ENCODE results near the gene CDX2. TPM values are rescaled to one million over a fixed set of nuclear protein-coding genes. Genes with fewer than 3 reads are reported as not detected.
A peak's percentile ranks its signal among the peaks of the same experiment; 100 is the strongest.

Gene CDX2
- polyA plus RNA-seq, 1 donor from 2014 or later, result not detected

- no peaks in the 10 kb centered on the region for H4K20me1 ChIP-seq (ENCODE audit: insufficient read depth)
- no peak overlapping the region for H3K9ac ChIP-seq (ENCODE audit: low read length)
- no peak overlapping the region for H2AFZ ChIP-seq (ENCODE audit: low read depth, low read length)
- H3K9me2 ChIP-seq (ENCODE audit: insufficient read depth, low read length), result no peaks in the 10 kb centered on the region
- peaks cover 100% of the 10 kb centered on the region for H3K27me3 ChIP-seq (ENCODE audit: insufficient read depth, low read depth, low read length)
- no peak overlapping the region for H3K4me2 ChIP-seq (ENCODE audit: low read length)
- no peaks in the 10 kb centered on the region for H3K9me3 ChIP-seq (ENCODE audit: low read length)
- TF ChIP-seq TAF1 (IDR thresholded peaks at IDR 0.05; ENCODE audit: low read depth) (no peak), CTCF (IDR thresholded peaks at IDR 0.05; ENCODE audit: poor library complexity, severe bottlenecking) (no peak), EZH2 (IDR thresholded peaks at IDR 0.05; ENCODE audit: borderline replicate concordance, insufficient read depth, low read length, poor library complexity, severe bottlenecking) (peak; percentile 92), REST (IDR thresholded peaks at IDR 0.05; ENCODE audit: borderline replicate concordance) (no peak)
- no peak overlapping the region for H3K27ac ChIP-seq (ENCODE audit: low read length)
- no peaks in the 10 kb centered on the region for H3K36me3 ChIP-seq (ENCODE audit: insufficient read depth, low read length)
- H3K79me2 ChIP-seq (replicated peaks; ENCODE audit: insufficient read depth, low read length), result no peaks in the 10 kb centered on the region
- peak overlapping the region; percentile 31 for H3K4me3 ChIP-seq (ENCODE audit: low read length)
- no peaks in the 10 kb centered on the region for H3F3A ChIP-seq (ENCODE audit: insufficient read depth, low read length, poor library complexity, severe bottlenecking)
These were observed 48.3 kb downstream of the CDX2 start for GRCh38 chr13:27920677-27921420.

GRCh38 chr13:27919934-27920676 lies 49.0 kb downstream of the CDX2 start, which contains the start of gene PDX1:
PDX1 (plus strand) TSS chr13:27920000; CDS start chr13:27920139, 139 bp downstream.
- Histone ChIP-seq H3K4me2 (ENCODE audit: low read length) (no peak within 1 kb of the TSS), H4K20me1 (ENCODE audit: insufficient read depth) (no peaks in the 10 kb centered on the region), H2AFZ (ENCODE audit: low read depth, low read length) (no peak within 1 kb of the TSS), H3K9me3 (ENCODE audit: low read length) (no peaks in the 10 kb centered on the region), H3K4me3 (ENCODE audit: low read length) (peak within 1 kb of the TSS; percentile 52), H3F3A (ENCODE audit: insufficient read depth, low read length, poor library complexity, severe bottlenecking) (no peaks in the 10 kb centered on the region), H3K9ac (ENCODE audit: low read length) (no peak within 1 kb of the TSS), H3K79me2 (replicated peaks; ENCODE audit: insufficient read depth, low read length) (no peaks in the 10 kb centered on the region), H3K9me2 (ENCODE audit: insufficient read depth, low read length) (no peaks in the 10 kb centered on the region), H3K27me3 (ENCODE audit: insufficient read depth, low read depth, low read length) (peaks cover 100% of the 10 kb centered on the region), H3K36me3 (ENCODE audit: insufficient read depth, low read length) (no peaks in the 10 kb centered on the region), H3K27ac (ENCODE audit: low read length) (no peak within 1 kb of the TSS)
- TF ChIP-seq EZH2 (IDR thresholded peaks at IDR 0.05; ENCODE audit: borderline replicate concordance, insufficient read depth, low read length, poor library complexity, severe bottlenecking) (peak; percentile 69), TAF1 (IDR thresholded peaks at IDR 0.05; ENCODE audit: low read depth) (no peak)

GRCh38 chr13:27919659-27919933 lies 49.5 kb downstream of the CDX2 start:
- Histone ChIP-seq H4K20me1 (ENCODE audit: insufficient read depth) (no peaks in the 10 kb centered on the region), H3K79me2 (replicated peaks; ENCODE audit: insufficient read depth, low read length) (no peaks in the 10 kb centered on the region), H3K9me2 (ENCODE audit: insufficient read depth, low read length) (no peaks in the 10 kb centered on the region), H3K36me3 (ENCODE audit: insufficient read depth, low read length) (no peaks in the 10 kb centered on the region), H3F3A (ENCODE audit: insufficient read depth, low read length, poor library complexity, severe bottlenecking) (no peaks in the 10 kb centered on the region), H3K4me2 (ENCODE audit: low read length) (no peak overlapping the region), H3K27me3 (ENCODE audit: insufficient read depth, low read depth, low read length) (peaks cover 100% of the 10 kb centered on the region), H3K9me3 (ENCODE audit: low read length) (no peaks in the 10 kb centered on the region), H3K9ac (ENCODE audit: low read length) (no peak overlapping the region), H3K4me3 (ENCODE audit: low read length) (peak overlapping the region; percentile 52), H3K27ac (ENCODE audit: low read length) (no peak overlapping the region), H2AFZ (ENCODE audit: low read depth, low read length) (no peak overlapping the region)
- no peak for TF ChIP-seq RAD21 (conservative IDR thresholded peaks at IDR 0.05)
- TF ChIP-seq MXI1 (conservative IDR thresholded peaks at IDR 0.05; ENCODE audit: poor library complexity, severe bottlenecking), result no peak
- TF ChIP-seq EP300 (conservative IDR thresholded peaks at IDR 0.05; ENCODE audit: poor library complexity, severe bottlenecking), result no peak

Measured in neural cell (in vitro differentiated cells).